Testis (tissue), 2 donors: ENCODE data around the gene CFAP299.

Source experiments
- POLR2A ChIP-seq: fragments of 450-650 bp; IDR thresholded peaks from one replicate; pipeline ENCODE4 v1.6.1; 2017; ENCODE audit warnings: antibody characterized with exemption, mild to moderate bottlenecking, moderate library complexity
- TF ChIP-seq, protein P1 (sequence below), 3 experiments: fragments of 450-650 bp in 2 of 3; fragments of 200-600 bp in 1 of 3; sonication (generic) in 1 of 3; IDR thresholded peaks; one replicate each; pipeline ENCODE4 v1.5.1; 2016 to 2019; ENCODE audit warnings: antibody characterized with exemption in 3 of 3, mild to moderate bottlenecking in 2 of 3, moderate library complexity in 1 of 3

DNA sequence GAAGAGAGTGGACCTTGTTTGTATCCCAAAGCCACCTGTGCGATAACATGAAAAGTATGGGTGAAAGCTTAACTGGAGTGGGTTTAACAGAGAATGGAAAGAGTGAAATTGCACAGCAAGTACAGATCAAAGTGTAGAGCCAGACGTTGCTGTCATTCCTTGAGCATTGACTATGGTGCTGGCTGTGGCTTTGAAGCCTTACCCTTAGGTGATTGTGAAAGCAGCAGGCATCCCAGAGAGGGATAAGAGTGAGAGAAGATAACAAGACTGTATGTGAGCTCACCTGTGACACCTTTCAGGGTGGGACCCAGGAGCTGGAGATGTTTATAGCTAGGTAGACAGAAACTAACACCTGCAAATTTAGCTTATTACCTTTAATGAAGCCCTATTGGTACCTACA, 77.6 kb downstream of the CFAP299 start:
- TF ChIP-seq POLR2A = no peak
- TF ChIP-seq, protein P1, sequence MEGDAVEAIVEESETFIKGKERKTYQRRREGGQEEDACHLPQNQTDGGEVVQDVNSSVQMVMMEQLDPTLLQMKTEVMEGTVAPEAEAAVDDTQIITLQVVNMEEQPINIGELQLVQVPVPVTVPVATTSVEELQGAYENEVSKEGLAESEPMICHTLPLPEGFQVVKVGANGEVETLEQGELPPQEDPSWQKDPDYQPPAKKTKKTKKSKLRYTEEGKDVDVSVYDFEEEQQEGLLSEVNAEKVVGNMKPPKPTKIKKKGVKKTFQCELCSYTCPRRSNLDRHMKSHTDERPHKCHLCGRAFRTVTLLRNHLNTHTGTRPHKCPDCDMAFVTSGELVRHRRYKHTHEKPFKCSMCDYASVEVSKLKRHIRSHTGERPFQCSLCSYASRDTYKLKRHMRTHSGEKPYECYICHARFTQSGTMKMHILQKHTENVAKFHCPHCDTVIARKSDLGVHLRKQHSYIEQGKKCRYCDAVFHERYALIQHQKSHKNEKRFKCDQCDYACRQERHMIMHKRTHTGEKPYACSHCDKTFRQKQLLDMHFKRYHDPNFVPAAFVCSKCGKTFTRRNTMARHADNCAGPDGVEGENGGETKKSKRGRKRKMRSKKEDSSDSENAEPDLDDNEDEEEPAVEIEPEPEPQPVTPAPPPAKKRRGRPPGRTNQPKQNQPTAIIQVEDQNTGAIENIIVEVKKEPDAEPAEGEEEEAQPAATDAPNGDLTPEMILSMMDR (IDR thresholded peaks at IDR 0.05) = no peak
